ENCODE measurements around the gene PGD.

GRCh38 chr1:10387677-10388386, 11.0 kb upstream of the PGD start:
- TF ChIP-seq CTCF (IDR thresholded peaks at IDR 0.05) (peak in 1 of 4 experiments; percentile 2), POLR2A (IDR thresholded peaks at IDR 0.05) (no peak)

All from uterus (tissue), 2 donors.